HepG2 (cell line): Measurements from ENCODE around the gene TUBB3. TPM values are rescaled to one million over a fixed set of nuclear protein-coding genes. Genes with fewer than 3 reads are reported as not detected.

Experiments
- EEA1 ChIP-seq: sonication (generic); formaldehyde crosslinking; IDR thresholded peaks from 2 replicates; pipeline ENCODE4 v1.5.1; 2020; ENCODE audit warnings: mild to moderate bottlenecking, missing genetic modification reagents, borderline replicate concordance
- ESRRA ChIP-seq: sonication (generic); formaldehyde crosslinking; IDR thresholded peaks from 2 replicates; pipeline ENCODE4 v1.5.1; 2020; ENCODE audit warnings: mild to moderate bottlenecking, low read depth, missing genetic modification reagents
- LBX2 ChIP-seq: sonication (generic); formaldehyde crosslinking; IDR thresholded peaks from 2 replicates; pipeline ENCODE4 v1.5.0; 2020; ENCODE audit warnings: missing genetic modification reagents, mild to moderate bottlenecking, borderline replicate concordance
- MEIS2 ChIP-seq: sonication (generic); formaldehyde crosslinking; IDR thresholded peaks from 2 replicates; pipeline ENCODE4 v1.9.0; 2021; ENCODE audit warnings: mild to moderate bottlenecking, missing genetic modification reagents
- NR2F6 ChIP-seq, 2 experiments: IDR thresholded peaks; 2 replicates each; pipeline ENCODE4 v1.6.1; 2016; ENCODE audit warnings: antibody characterized with exemption in 1 of 2, mild to moderate bottlenecking in 1 of 2
- PRPF4 ChIP-seq: fragments of 200-400 bp; formaldehyde crosslinking; IDR thresholded peaks from 2 replicates; pipeline ENCODE4 v1.6.1; 2016; ENCODE audit warnings: low read length, low read depth; ENCODE audit not compliant: poor library complexity, severe bottlenecking
- SNAI1 ChIP-seq: sonication (generic); formaldehyde crosslinking; IDR thresholded peaks from 2 replicates; pipeline ENCODE4 v1.5.0; 2020; ENCODE audit warnings: mild to moderate bottlenecking, missing genetic modification reagents, borderline replicate concordance
- ZBTB20 ChIP-seq: sonication (generic); formaldehyde crosslinking; IDR thresholded peaks from 2 replicates; pipeline ENCODE4 v1.8.1; 2023; ENCODE audit warnings: missing genetic modification reagents, low read depth, mild to moderate bottlenecking, borderline replicate concordance
- ZNF225 ChIP-seq: sonication (generic); formaldehyde crosslinking; IDR thresholded peaks from 2 replicates; pipeline ENCODE4 v1.4.0; 2020; ENCODE audit warnings: mild to moderate bottlenecking, missing genetic modification reagents
- ZNF460 ChIP-seq: sonication (generic); formaldehyde crosslinking; IDR thresholded peaks from 2 replicates; pipeline ENCODE4 v1.5.1; 2020; ENCODE audit warnings: missing genetic modification reagents, mild to moderate bottlenecking, borderline replicate concordance
- ZNF598 ChIP-seq: sonication (generic); formaldehyde crosslinking; IDR thresholded peaks from 2 replicates; pipeline ENCODE4 v1.5.1; 2020; ENCODE audit warnings: mild to moderate bottlenecking, missing genetic modification reagents, borderline replicate concordance
- ZNF768 ChIP-seq: sonication (generic); formaldehyde crosslinking; IDR thresholded peaks from 2 replicates; pipeline ENCODE4 v1.4.0; 2020; ENCODE audit warnings: missing genetic modification reagents
- polyA plus RNA-seq, 8 experiments: library from polyadenylated mRNA; depleted of rRNA in 3 of 8; stranded (reverse) in 7 of 8; unstranded in 1 of 8; fragments of >200 nt; fragmentation: Illumina TruSeq in 4 of 8; extraction: Trizol in 4 of 8; gene quantifications; 2 replicates each; pipeline versions ENCODE4 v1.2.1 to v1.2.3, GENCODE V29; 2011 to 2016; ENCODE audit warnings: low read depth in 4 of 8, missing spikeins in 1 of 8, mixed read lengths in 1 of 8; ENCODE audit not compliant: insufficient read depth in 1 of 8
- total RNA-seq, 5 experiments: library from RNA; depleted of rRNA; stranded (reverse); fragments of >200 nt; fragmentation: Illumina TruSeq; extraction: Trizol; gene quantifications; 2 replicates each; pipeline ENCODE4 v1.2.3, GENCODE V29; 2016; ENCODE audit warnings: low read depth in 1 of 5
- TF ChIP-seq, protein P1 (sequence below): IDR thresholded peaks from 2 replicates; pipeline ENCODE4 v1.6.1; 2016; ENCODE audit warnings: low read depth
- TF ChIP-seq, protein P2 (sequence below): sonication (generic); formaldehyde crosslinking; conservative IDR thresholded peaks from 2 replicates; pipeline ENCODE4 v1.8.1; 2023; ENCODE audit warnings: missing genetic modification reagents
- TF ChIP-seq, protein P3 (sequence below): sonication (generic); formaldehyde crosslinking; IDR thresholded peaks from 2 replicates; pipeline ENCODE4 v1.4.0; 2020; ENCODE audit warnings: missing genetic modification reagents

Gene TUBB3
- total and polyA plus RNA-seq, 2 of the 13 experiments (the other 11 are each of a cell fraction or from before 2014, with no cell fraction given) = 110 to 185 TPM

- TF ChIP-seq LBX2 (CRISPR knock-in tag) (0 out of 2 replicates have a peak, but pooled peaks have one; percentile 54), ZNF225 (CRISPR knock-in tag) (no peak), MEIS2 (CRISPR knock-in tag) (peak; percentile 72; the same call in 1 of the 2 replicates), PRPF4 (no peak), ESRRA (CRISPR knock-in tag) (0 out of 2 replicates have a peak, but pooled peaks have one; percentile 64), EEA1 (CRISPR knock-in tag) (0 out of 2 replicates have a peak, but pooled peaks have one; percentile 50), ZNF598 (CRISPR knock-in tag) (peak; percentile 6; the same call in 1 of the 2 replicates), ZBTB20 (peak; percentile 94), NR2F6 (IDR thresholded peaks at IDR 0.05) (0 out of 2 replicates have a peak, but pooled peaks have one; percentile 13), NR2F6 (CRISPR knock-in tag; IDR thresholded peaks at IDR 0.05) (peak; percentile 63; the same call in 1 of the 2 replicates), ZNF460 (CRISPR knock-in tag) (peak; percentile 4; the same call in 1 of the 2 replicates), ZNF768 (CRISPR knock-in tag) (peak; percentile 48; the same call in 1 of the 2 replicates), SNAI1 (0 out of 2 replicates have a peak, but pooled peaks have one; percentile 25)
- TF ChIP-seq, protein P1, sequence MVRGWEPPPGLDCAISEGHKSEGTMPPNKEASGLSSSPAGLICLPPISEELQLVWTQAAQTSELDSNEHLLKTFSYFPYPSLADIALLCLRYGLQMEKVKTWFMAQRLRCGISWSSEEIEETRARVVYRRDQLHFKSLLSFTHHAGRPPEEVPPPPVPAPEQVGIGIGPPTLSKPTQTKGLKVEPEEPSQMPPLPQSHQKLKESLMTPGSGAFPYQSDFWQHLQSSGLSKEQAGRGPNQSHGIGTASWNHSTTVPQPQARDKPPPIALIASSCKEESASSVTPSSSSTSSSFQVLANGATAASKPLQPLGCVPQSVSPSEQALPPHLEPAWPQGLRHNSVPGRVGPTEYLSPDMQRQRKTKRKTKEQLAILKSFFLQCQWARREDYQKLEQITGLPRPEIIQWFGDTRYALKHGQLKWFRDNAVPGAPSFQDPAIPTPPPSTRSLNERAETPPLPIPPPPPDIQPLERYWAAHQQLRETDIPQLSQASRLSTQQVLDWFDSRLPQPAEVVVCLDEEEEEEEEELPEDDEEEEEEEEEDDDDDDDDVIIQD (CRISPR knock-in tag) = peak; percentile 66; the same call in 1 of the 2 replicates
- TF ChIP-seq, protein P2, sequence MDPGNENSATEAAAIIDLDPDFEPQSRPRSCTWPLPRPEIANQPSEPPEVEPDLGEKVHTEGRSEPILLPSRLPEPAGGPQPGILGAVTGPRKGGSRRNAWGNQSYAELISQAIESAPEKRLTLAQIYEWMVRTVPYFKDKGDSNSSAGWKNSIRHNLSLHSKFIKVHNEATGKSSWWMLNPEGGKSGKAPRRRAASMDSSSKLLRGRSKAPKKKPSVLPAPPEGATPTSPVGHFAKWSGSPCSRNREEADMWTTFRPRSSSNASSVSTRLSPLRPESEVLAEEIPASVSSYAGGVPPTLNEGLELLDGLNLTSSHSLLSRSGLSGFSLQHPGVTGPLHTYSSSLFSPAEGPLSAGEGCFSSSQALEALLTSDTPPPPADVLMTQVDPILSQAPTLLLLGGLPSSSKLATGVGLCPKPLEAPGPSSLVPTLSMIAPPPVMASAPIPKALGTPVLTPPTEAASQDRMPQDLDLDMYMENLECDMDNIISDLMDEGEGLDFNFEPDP (CRISPR knock-in tag) = 0 out of 2 replicates have a peak, but pooled peaks have one; percentile 57
- TF ChIP-seq, protein P3, sequence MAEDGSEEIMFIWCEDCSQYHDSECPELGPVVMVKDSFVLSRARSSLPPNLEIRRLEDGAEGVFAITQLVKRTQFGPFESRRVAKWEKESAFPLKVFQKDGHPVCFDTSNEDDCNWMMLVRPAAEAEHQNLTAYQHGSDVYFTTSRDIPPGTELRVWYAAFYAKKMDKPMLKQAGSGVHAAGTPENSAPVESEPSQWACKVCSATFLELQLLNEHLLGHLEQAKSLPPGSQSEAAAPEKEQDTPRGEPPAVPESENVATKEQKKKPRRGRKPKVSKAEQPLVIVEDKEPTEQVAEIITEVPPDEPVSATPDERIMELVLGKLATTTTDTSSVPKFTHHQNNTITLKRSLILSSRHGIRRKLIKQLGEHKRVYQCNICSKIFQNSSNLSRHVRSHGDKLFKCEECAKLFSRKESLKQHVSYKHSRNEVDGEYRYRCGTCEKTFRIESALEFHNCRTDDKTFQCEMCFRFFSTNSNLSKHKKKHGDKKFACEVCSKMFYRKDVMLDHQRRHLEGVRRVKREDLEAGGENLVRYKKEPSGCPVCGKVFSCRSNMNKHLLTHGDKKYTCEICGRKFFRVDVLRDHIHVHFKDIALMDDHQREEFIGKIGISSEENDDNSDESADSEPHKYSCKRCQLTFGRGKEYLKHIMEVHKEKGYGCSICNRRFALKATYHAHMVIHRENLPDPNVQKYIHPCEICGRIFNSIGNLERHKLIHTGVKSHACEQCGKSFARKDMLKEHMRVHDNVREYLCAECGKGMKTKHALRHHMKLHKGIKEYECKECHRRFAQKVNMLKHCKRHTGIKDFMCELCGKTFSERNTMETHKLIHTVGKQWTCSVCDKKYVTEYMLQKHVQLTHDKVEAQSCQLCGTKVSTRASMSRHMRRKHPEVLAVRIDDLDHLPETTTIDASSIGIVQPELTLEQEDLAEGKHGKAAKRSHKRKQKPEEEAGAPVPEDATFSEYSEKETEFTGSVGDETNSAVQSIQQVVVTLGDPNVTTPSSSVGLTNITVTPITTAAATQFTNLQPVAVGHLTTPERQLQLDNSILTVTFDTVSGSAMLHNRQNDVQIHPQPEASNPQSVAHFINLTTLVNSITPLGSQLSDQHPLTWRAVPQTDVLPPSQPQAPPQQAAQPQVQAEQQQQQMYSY (CRISPR knock-in tag) = 0 out of 2 replicates have a peak, but pooled peaks have one; percentile 19
Observed at GRCh38 chr16:89918453-89919347, 4.4 kb upstream of the TUBB3 start, which contains the start of gene MC1R (continued).
